Astrocyte (in vitro differentiated cells and primary cell): ENCODE measurements around the gene CD163L1.
"Not testable (repeated sequence)": the region's sequence is repeated elsewhere in the genome, so short reads cannot be mapped to it uniquely, and the experiment has no call there.

Experiments used
- EZH2 ChIP-seq: IDR thresholded peaks from 2 replicates; pipeline ENCODE4 v1.6.1; 2012; ENCODE audit warnings: mild to moderate bottlenecking, low read length, inconsistent platforms; ENCODE audit not compliant: insufficient read depth
- TF ChIP-seq, protein P1 (sequence below): IDR thresholded peaks from 2 replicates; pipeline ENCODE4 v1.5.1; 2011; ENCODE audit warnings: low read depth, mild to moderate bottlenecking, inconsistent platforms, low read length, moderate library complexity; ENCODE audit not compliant: insufficient read depth

GRCh38 chr12:7438291-7438995, 5.5 kb downstream of the CD163L1 start:
- TF ChIP-seq, protein P1, sequence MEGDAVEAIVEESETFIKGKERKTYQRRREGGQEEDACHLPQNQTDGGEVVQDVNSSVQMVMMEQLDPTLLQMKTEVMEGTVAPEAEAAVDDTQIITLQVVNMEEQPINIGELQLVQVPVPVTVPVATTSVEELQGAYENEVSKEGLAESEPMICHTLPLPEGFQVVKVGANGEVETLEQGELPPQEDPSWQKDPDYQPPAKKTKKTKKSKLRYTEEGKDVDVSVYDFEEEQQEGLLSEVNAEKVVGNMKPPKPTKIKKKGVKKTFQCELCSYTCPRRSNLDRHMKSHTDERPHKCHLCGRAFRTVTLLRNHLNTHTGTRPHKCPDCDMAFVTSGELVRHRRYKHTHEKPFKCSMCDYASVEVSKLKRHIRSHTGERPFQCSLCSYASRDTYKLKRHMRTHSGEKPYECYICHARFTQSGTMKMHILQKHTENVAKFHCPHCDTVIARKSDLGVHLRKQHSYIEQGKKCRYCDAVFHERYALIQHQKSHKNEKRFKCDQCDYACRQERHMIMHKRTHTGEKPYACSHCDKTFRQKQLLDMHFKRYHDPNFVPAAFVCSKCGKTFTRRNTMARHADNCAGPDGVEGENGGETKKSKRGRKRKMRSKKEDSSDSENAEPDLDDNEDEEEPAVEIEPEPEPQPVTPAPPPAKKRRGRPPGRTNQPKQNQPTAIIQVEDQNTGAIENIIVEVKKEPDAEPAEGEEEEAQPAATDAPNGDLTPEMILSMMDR = not testable (repeated sequence)
- not testable (repeated sequence) for TF ChIP-seq EZH2
